IPS DF 6.9 (cell line): ENCODE measurements around the gene PICALM.

ENCODE experiments used
- DNase-seq: peaks from one replicate; pipeline ENCODE4 v3.0.0-alpha.2; 2013; ENCODE audit warnings: low read depth, low spot score
- H3K27ac ChIP-seq: one replicate; pipeline ENCODE4 v1.5.1; 2013; ENCODE audit warnings: low read length, control low read depth
- H3K27me3 ChIP-seq: 2 replicates; pipeline ENCODE4 v1.6.1; 2013; ENCODE audit warnings: mild to moderate bottlenecking, low read length; ENCODE audit not compliant: control insufficient read depth, insufficient read depth
- H3K36me3 ChIP-seq: 2 replicates; pipeline ENCODE4 v1.6.1; 2013; ENCODE audit warnings: low read length; ENCODE audit not compliant: control insufficient read depth, insufficient read depth
- H3K4me1 ChIP-seq: 2 replicates; pipeline ENCODE4 v1.6.1; 2013; ENCODE audit warnings: low read length; ENCODE audit not compliant: control insufficient read depth, insufficient read depth
- H3K4me3 ChIP-seq: 2 replicates; pipeline ENCODE4 v1.5.1; 2013; ENCODE audit warnings: mild to moderate bottlenecking, low read length
- H3K9me3 ChIP-seq: 2 replicates; pipeline ENCODE4 v1.6.1; 2013; ENCODE audit warnings: low read length, inconsistent platforms; ENCODE audit not compliant: control insufficient read depth, insufficient read depth
- WGBS: extraction: QIAGEN DNeasy Blood & Tissue Kit; methylation state at CpG from one replicate; pipeline ENCODE4 v1.1.7; 2013; ENCODE audit warnings: mixed read lengths, missing lambda C conversion rate; ENCODE audit not compliant: insufficient read length, insufficient coverage; 5-methylcytosine and 5-hydroxymethylcytosine counted together

PICALM gene

GRCh38 chr11:86081455-86081854 lies 12.6 kb upstream of the PICALM start:
- Histone ChIP-seq H3K27ac (no peak overlapping the region), H3K9me3 (no peaks in the 10 kb centered on the region), H3K27me3 (no peaks in the 10 kb centered on the region), H3K4me1 (no peaks in the 10 kb centered on the region), H3K36me3 (no peaks in the 10 kb centered on the region), H3K4me3 (no peak overlapping the region)
- no CpG with 5 or more reads among the region's 3 CpGs for WGBS
- DNase-seq: no peak

- no peak for DNase-seq
- no CpG with 5 or more reads among the region's 3 CpGs for WGBS
Measured at GRCh38 chr11:86079421-86079820, 10.5 kb upstream of the PICALM start.

GRCh38 chr11:86073948-86074347 lies 5.1 kb upstream of the PICALM start:
- no peak for DNase-seq
- no peaks in the 10 kb centered on the region for H3K27me3 ChIP-seq
- H3K36me3 ChIP-seq: no peaks in the 10 kb centered on the region
- H3K4me3 ChIP-seq: no peak overlapping the region
- no peaks in the 10 kb centered on the region for H3K4me1 ChIP-seq
- no peak overlapping the region for H3K27ac ChIP-seq
- no CpG with 5 or more reads among the region's 2 CpGs for WGBS
- H3K9me3 ChIP-seq: no peaks in the 10 kb centered on the region

More at GRCh38 chr11:86079421-86079820, 10.5 kb upstream of the PICALM start:
- Histone ChIP-seq H3K27me3 (no peaks in the 10 kb centered on the region), H3K4me1 (no peaks in the 10 kb centered on the region), H3K9me3 (no peaks in the 10 kb centered on the region), H3K4me3 (no peak overlapping the region), H3K36me3 (no peaks in the 10 kb centered on the region), H3K27ac (no peak overlapping the region)

GRCh38 chr11:86072211-86072610 lies 3.3 kb upstream of the PICALM start:
- Histone ChIP-seq H3K4me1 (no peaks in the 10 kb centered on the region), H3K4me3 (no peak overlapping the region), H3K36me3 (no peaks in the 10 kb centered on the region), H3K9me3 (no peaks in the 10 kb centered on the region), H3K27ac (no peak overlapping the region), H3K27me3 (no peaks in the 10 kb centered on the region)
- WGBS: no CpG with 5 or more reads among the region's 5 CpGs
- no peak for DNase-seq

- Histone ChIP-seq H3K9me3 (no peaks in the 10 kb centered on the region), H3K27ac (no peak overlapping the region), H3K4me3 (no peak overlapping the region), H3K4me1 (no peaks in the 10 kb centered on the region), H3K27me3 (no peaks in the 10 kb centered on the region), H3K36me3 (no peaks in the 10 kb centered on the region)
- no peak for DNase-seq
- no CpG with 5 or more reads among the region's 2 CpGs for WGBS
Measured at GRCh38 chr11:86070142-86071056, 1.5 kb upstream of the PICALM start.

- no peaks in the 10 kb centered on the region for H3K27me3 ChIP-seq
- no CpG with 5 or more reads among the region's 14 CpGs for WGBS
- H3K4me1 ChIP-seq: no peaks in the 10 kb centered on the region
- H3K36me3 ChIP-seq: no peaks in the 10 kb centered on the region
- H3K9me3 ChIP-seq: no peaks in the 10 kb centered on the region
- H3K4me3 ChIP-seq: peak overlapping the region; percentile 84; the same call in 1 of the 2 replicates
- no peak overlapping the region for H3K27ac ChIP-seq
- peak; percentile 29 for DNase-seq
Measured at GRCh38 chr11:86069408-86070101, 671 bp upstream of the PICALM start.

GRCh38 chr11:86068138-86068871 lies 579 bp downstream of the PICALM start:
- no CpG with 5 or more reads among the region's 47 CpGs for WGBS
- Histone ChIP-seq H3K27ac (no peak overlapping the region), H3K4me1 (no peaks in the 10 kb centered on the region), H3K36me3 (no peaks in the 10 kb centered on the region), H3K9me3 (no peaks in the 10 kb centered on the region), H3K27me3 (no peaks in the 10 kb centered on the region), H3K4me3 (peak overlapping the region; percentile 84)
- DNase-seq: no peak

GRCh38 chr11:86067851-86068137 lies 1.1 kb downstream of the PICALM start:
- Histone ChIP-seq H3K36me3 (no peaks in the 10 kb centered on the region), H3K4me3 (peak overlapping the region; percentile 84), H3K9me3 (no peaks in the 10 kb centered on the region), H3K27me3 (no peaks in the 10 kb centered on the region), H3K4me1 (no peaks in the 10 kb centered on the region), H3K27ac (no peak overlapping the region)
- no CpG with 5 or more reads among the region's 5 CpGs for WGBS
- DNase-seq: no peak

GRCh38 chr11:86067009-86067850 lies 1.7 kb downstream of the PICALM start:
- no peak for DNase-seq
- Histone ChIP-seq H3K27ac (no peak overlapping the region), H3K4me3 (peak overlapping the region; percentile 84; the same call in 1 of the 2 replicates), H3K36me3 (no peaks in the 10 kb centered on the region), H3K27me3 (no peaks in the 10 kb centered on the region), H3K9me3 (no peaks in the 10 kb centered on the region), H3K4me1 (no peaks in the 10 kb centered on the region)
- no CpG with 5 or more reads among the region's 11 CpGs for WGBS

- H3K36me3 ChIP-seq: no peaks in the 10 kb centered on the region
- no peak overlapping the region for H3K27ac ChIP-seq
- no peak overlapping the region for H3K4me3 ChIP-seq
- H3K9me3 ChIP-seq: no peaks in the 10 kb centered on the region
- no CpG with 5 or more reads among the region's 5 CpGs for WGBS
- DNase-seq: no peak
- H3K4me1 ChIP-seq: no peaks in the 10 kb centered on the region
- no peaks in the 10 kb centered on the region for H3K27me3 ChIP-seq
Measured at GRCh38 chr11:86066657-86067008, 2.3 kb downstream of the PICALM start.
